Lower lobe of right lung (tissue), 2 donors: ENCODE results near the gene PABPN1. TPM values are rescaled to one million over a fixed set of nuclear protein-coding genes. Genes with fewer than 3 reads are reported as not detected.
A peak's percentile ranks its signal among the peaks of the same experiment; 100 is the strongest.

Experiments
- ATAC-seq, 2 donors: fragments of 200-7000 bp; cut with Tn5 transposase; one replicate each; pipeline ENCODE4 v1.9.1; 2020 to 2022; ENCODE audit warnings: mild to moderate bottlenecking in 2 of 2, moderate library complexity in 2 of 2
- DNase-seq: peaks from one replicate; pipeline ENCODE4 v3.0.0-alpha.2; 2020
- H3K27ac ChIP-seq: fragments of 200-600 bp; one replicate; pipeline ENCODE4 v1.8.0; 2022
- H3K27me3 ChIP-seq: fragments of 200-600 bp; one replicate; pipeline ENCODE4 v1.8.0; 2022; ENCODE audit warnings: low read depth
- H3K36me3 ChIP-seq: fragments of 200-600 bp; one replicate; pipeline ENCODE4 v1.8.0; 2022; ENCODE audit warnings: mild to moderate bottlenecking
- H3K4me1 ChIP-seq: fragments of 200-600 bp; one replicate; pipeline ENCODE4 v1.8.0; 2022
- H3K4me3 ChIP-seq: fragments of 200-600 bp; one replicate; pipeline ENCODE4 v1.8.0; 2022; ENCODE audit warnings: mild to moderate bottlenecking
- H3K9me3 ChIP-seq: fragments of 200-600 bp; one replicate; pipeline ENCODE4 v1.8.0; 2022
- CTCF ChIP-seq: fragments of 200-600 bp; IDR thresholded peaks from one replicate; pipeline ENCODE4 v1.8.0; 2022; ENCODE audit warnings: antibody characterized with exemption, mild to moderate bottlenecking
- intact Hi-C: fragments of 100-400 bp; cut with DNase I; formaldehyde crosslinking; loops from one replicate; pipeline ENCODE4 v1.11.0; 2022
- total RNA-seq: library from RNA; stranded (reverse); fragmentation: NEBNext Ultra II Directional; extraction: Animal tissue kit (Norgen Biotek cat#: 25700); gene quantifications from one replicate; pipeline ENCODE4 v1.2.1, GENCODE V29; 2021
- donor health status: DM: no; HTN: yes; CAD: no; lungs with severe emphysema.

PABPN1 gene
- total RNA-seq, 1 donor from 2014 or later: 122 TPM

- Histone ChIP-seq H3K4me1 (peaks cover 30% of the 10 kb centered on the region), H3K27ac (no peak overlapping the region), H3K4me3 (peak overlapping the region; percentile 11), H3K9me3 (no peaks in the 10 kb centered on the region), H3K36me3 (peaks cover 23% of the 10 kb centered on the region), H3K27me3 (no peaks in the 10 kb centered on the region)
- ATAC-seq (peak; percentile 81 to 89), DNase-seq (peak; percentile 59)
- intact Hi-C loops: no loop called here
- peak; percentile 85 for TF ChIP-seq CTCF
Observed at GRCh38 chr14:23294734-23295561, 26.3 kb upstream of the PABPN1 start.

GRCh38 chr14:23296012-23296777 lies 25.1 kb upstream of the PABPN1 start:
- DNase-seq (no peak), ATAC-seq (no peak)
- H3K4me3 ChIP-seq: no peak overlapping the region
- intact Hi-C loops: no loop called here
- no peak overlapping the region for H3K27ac ChIP-seq
- no peaks in the 10 kb centered on the region for H3K27me3 ChIP-seq
- H3K9me3 ChIP-seq: no peaks in the 10 kb centered on the region
- H3K36me3 ChIP-seq: peaks cover 23% of the 10 kb centered on the region
- TF ChIP-seq CTCF: no peak
- peaks cover 39% of the 10 kb centered on the region for H3K4me1 ChIP-seq

- no peak overlapping the region for H3K27ac ChIP-seq
- no peak for DNase-seq
- H3K36me3 ChIP-seq: peaks cover 23% of the 10 kb centered on the region
- no peak for TF ChIP-seq CTCF
- no peaks in the 10 kb centered on the region for H3K9me3 ChIP-seq
- H3K4me1 ChIP-seq: peaks cover 39% of the 10 kb centered on the region
- no peak for ATAC-seq
- no peaks in the 10 kb centered on the region for H3K27me3 ChIP-seq
- intact Hi-C loops: no loop called here
- no peak overlapping the region for H3K4me3 ChIP-seq
Observed at GRCh38 chr14:23297096-23297495, 24.2 kb upstream of the PABPN1 start.

- Histone ChIP-seq H3K27ac (no peak overlapping the region), H3K4me1 (peaks cover 40% of the 10 kb centered on the region)
- DNase-seq: no peak
Observed at GRCh38 chr14:23297611-23298277, 23.5 kb upstream of the PABPN1 start.

More at GRCh38 chr14:23297611-23298277, 23.5 kb upstream of the PABPN1 start:
- ATAC-seq: no peak
- intact Hi-C loops: no loop called here
- no peaks in the 10 kb centered on the region for H3K9me3 ChIP-seq
- H3K36me3 ChIP-seq: peaks cover 23% of the 10 kb centered on the region
- no peak overlapping the region for H3K4me3 ChIP-seq
- TF ChIP-seq CTCF: no peak
- no peaks in the 10 kb centered on the region for H3K27me3 ChIP-seq
